Measurements from ENCODE around the gene SMARCD1. TPM values are rescaled to one million over a fixed set of nuclear protein-coding genes. Genes with fewer than 3 reads are reported as not detected.

SMARCD1 gene
- total RNA-seq, 2 experiments from 2014 or later: 47.3 to 55.1 TPM

GRCh38 chr12:50073206-50073605, 11.9 kb upstream of the SMARCD1 start:
- intact Hi-C loops (cut with micrococcal nuclease): loop anchor here (5.0 kb wide), 1 partner anchor 106 kb away; no protein-coding TSS in a partner anchor
- Mint-ChIP-seq H3K36me3 (ENCODE audit: low read depth) (peaks cover 2% of the 10 kb centered on the region), H3K27ac (no peak overlapping the region), H3K27me3 (no peaks in the 10 kb centered on the region), H3K4me1 (ENCODE audit: low read depth) (peaks cover 4% of the 10 kb centered on the region), H3K4me3 (no peak overlapping the region), H3K9me3 (no peaks in the 10 kb centered on the region)
- no peak for ATAC-seq
- no peak for DNase-seq
- CTCF ChIA-PET: interaction anchor here (2.0 to 22.9 kb wide), 5 partner anchors 13 to 107 kb away, joined by 8 to 299 read pairs (median 60); partner anchors contain the start of gene SMARCD1
- TF ChIP-seq CTCF (IDR thresholded peaks at IDR 0.05): no peak
- POLR2A ChIA-PET: interaction anchor here (1.2 kb wide), 1 partner anchor 38 kb away, joined by 4 read pairs; no protein-coding TSS in a partner anchor

GRCh38 chr12:50073712-50074111, 11.4 kb upstream of the SMARCD1 start:
- H3K36me3 Mint-ChIP-seq (ENCODE audit: low read depth): peaks cover 2% of the 10 kb centered on the region
- ATAC-seq: no peak
- POLR2A ChIA-PET: interaction anchor here (1.1 to 1.2 kb wide), 2 partner anchors 22 to 38 kb away, joined by 4 read pairs; no protein-coding TSS in a partner anchor
- H3K27me3 Mint-ChIP-seq: no peaks in the 10 kb centered on the region
- DNase-seq: no peak
- peaks cover 4% of the 10 kb centered on the region for H3K4me1 Mint-ChIP-seq (ENCODE audit: low read depth)
- H3K27ac Mint-ChIP-seq: no peak overlapping the region
- H3K4me3 Mint-ChIP-seq: no peak overlapping the region
- no peak for TF ChIP-seq CTCF (IDR thresholded peaks at IDR 0.05)
- H3K9me3 Mint-ChIP-seq: no peaks in the 10 kb centered on the region
- intact Hi-C loops (cut with micrococcal nuclease): loop anchor here (5.0 kb wide), 1 partner anchor 106 kb away; no protein-coding TSS in a partner anchor
- CTCF ChIA-PET: interaction anchor here (1.3 to 22.9 kb wide), 7 partner anchors 12 to 167 kb away, joined by 3 to 299 read pairs (median 8); partner anchors contain the start of gene SMARCD1

GRCh38 chr12:50074936-50075807, 10.0 kb upstream of the SMARCD1 start:
- Mint-ChIP-seq H3K27ac (no peak overlapping the region), H3K27me3 (no peaks in the 10 kb centered on the region), H3K4me1 (ENCODE audit: low read depth) (peaks cover 4% of the 10 kb centered on the region), H3K4me3 (no peak overlapping the region), H3K36me3 (ENCODE audit: low read depth) (peaks cover 2% of the 10 kb centered on the region), H3K9me3 (no peaks in the 10 kb centered on the region)
- DNase-seq (peak; percentile 86), ATAC-seq (peak; percentile 99)
- ChIA-PET CTCF (interaction anchor here (0.5 to 22.9 kb wide), 32 partner anchors 9 to 432 kb away, joined by 3 to 299 read pairs (median 4); partner anchors contain the start of genes CERS5, COX14 and SMARCD1), POLR2A (interaction anchor here (0.6 to 1.1 kb wide), 2 partner anchors 21 to 352 kb away, joined by 4 read pairs; no protein-coding TSS in a partner anchor)
- intact Hi-C loops (cut with micrococcal nuclease): loop anchor here (5.0 kb wide), 1 partner anchor 108 kb away; no protein-coding TSS in a partner anchor
- peak; percentile 91 for TF ChIP-seq CTCF (IDR thresholded peaks at IDR 0.05)

GRCh38 chr12:50075808-50076170, 9.4 kb upstream of the SMARCD1 start:
- Mint-ChIP-seq H3K9me3 (no peaks in the 10 kb centered on the region), H3K27me3 (no peaks in the 10 kb centered on the region), H3K36me3 (ENCODE audit: low read depth) (peaks cover 2% of the 10 kb centered on the region), H3K4me1 (ENCODE audit: low read depth) (no peaks in the 10 kb centered on the region), H3K27ac (no peak overlapping the region), H3K4me3 (no peak overlapping the region)
- ChIA-PET CTCF (interaction anchor here (1.1 to 22.9 kb wide), 13 partner anchors 9 to 109 kb away, joined by 3 to 299 read pairs (median 5); partner anchors contain the start of genes COX14 and SMARCD1), POLR2A (interaction anchor here (1.3 kb wide), 1 partner anchor 36 kb away, joined by 3 read pairs; the partner anchor contains the start of gene COX14)
- intact Hi-C loops (cut with micrococcal nuclease): no loop called here
- ATAC-seq (no peak), DNase-seq (no peak)
- no peak for TF ChIP-seq CTCF (IDR thresholded peaks at IDR 0.05)
